Parathyroid adenoma (tissue), 2 donors: ENCODE data around the gene PSG1.
"Not testable (repeated sequence)": the region's sequence is repeated elsewhere in the genome, so short reads cannot be mapped to it uniquely, and the experiment has no call there.

ENCODE experiments used
- H2AFZ ChIP-seq: fragments of 300-600 bp; sonication (generic); one replicate; pipeline ENCODE4 v1.7.0; 2017; ENCODE audit warnings: antibody characterized with exemption, mild to moderate bottlenecking
- H3K27ac ChIP-seq: fragments of 300-600 bp; sonication (generic); one replicate; pipeline ENCODE4 v1.7.0; 2017
- H3K27me3 ChIP-seq: fragments of 300-600 bp; sonication (generic); one replicate; pipeline ENCODE4 v1.7.0; 2017; ENCODE audit warnings: low read length; ENCODE audit not compliant: control insufficient read depth, insufficient read depth
- H3K36me3 ChIP-seq: fragments of 300-600 bp; sonication (generic); one replicate; pipeline ENCODE4 v1.7.0; 2017; ENCODE audit warnings: low read length; ENCODE audit not compliant: control insufficient read depth, insufficient read depth
- H3K4me1 ChIP-seq: fragments of 300-600 bp; sonication (generic); one replicate; pipeline ENCODE4 v1.7.0; 2017; ENCODE audit warnings: control low read depth
- H3K4me2 ChIP-seq: fragments of 300-600 bp; sonication (generic); one replicate; pipeline ENCODE4 v1.7.0; 2017; ENCODE audit warnings: low read length
- H3K4me3 ChIP-seq: fragments of 300-600 bp; sonication (generic); one replicate; pipeline ENCODE4 v1.7.0; 2017; ENCODE audit warnings: low read depth, low read length
- H3K79me2 ChIP-seq: fragments of 300-600 bp; sonication (generic); one replicate; pipeline ENCODE4 v1.7.0; 2017; ENCODE audit warnings: control low read depth
- H3K9ac ChIP-seq: fragments of 300-600 bp; sonication (generic); one replicate; pipeline ENCODE4 v1.7.0; 2017; ENCODE audit warnings: mild to moderate bottlenecking
- H3K9me3 ChIP-seq: fragments of 300-600 bp; sonication (generic); one replicate; pipeline ENCODE4 v1.7.0; 2017; ENCODE audit warnings: low read length; ENCODE audit not compliant: control insufficient read depth
- TF ChIP-seq, protein P1 (sequence below): fragments of 300-600 bp; sonication (generic); IDR thresholded peaks from one replicate; pipeline ENCODE4 v1.7.0; 2017; ENCODE audit warnings: antibody characterized with exemption, mild to moderate bottlenecking
- donor health status: primary hyperparathyroidism.

PSG1 gene

DNA sequence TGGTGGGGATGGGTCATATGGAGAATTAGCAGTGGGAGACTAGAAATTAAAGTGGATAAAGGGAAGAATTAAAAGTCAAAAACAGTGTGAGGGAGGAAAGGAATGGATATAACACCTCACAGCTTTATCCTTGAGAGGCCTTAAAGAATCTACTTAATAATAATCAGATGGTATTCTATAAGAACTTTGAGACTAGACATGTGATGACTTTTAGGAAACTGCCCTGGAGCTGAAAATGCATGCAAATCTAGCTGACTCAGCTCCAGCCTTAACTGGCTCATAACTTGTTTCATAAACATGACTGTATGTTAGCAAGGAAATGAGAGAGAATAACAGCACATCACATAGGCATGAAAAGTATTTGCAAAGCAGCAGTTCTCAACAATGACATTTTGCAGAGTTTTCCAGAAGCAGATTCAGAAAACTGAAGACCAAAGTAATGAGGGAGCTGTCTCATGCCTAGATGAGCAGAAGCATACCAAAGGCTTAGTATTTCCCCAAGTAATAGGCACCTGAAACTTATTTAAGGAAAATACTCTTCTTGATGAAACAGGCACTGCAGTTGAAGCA lies 8.4 kb upstream of the PSG1 start:
- not testable (repeated sequence) for H3K4me3 ChIP-seq, H3K79me2 ChIP-seq, H3K9ac ChIP-seq, H3K36me3 ChIP-seq, H3K9me3 ChIP-seq, H2AFZ ChIP-seq, H3K4me2 ChIP-seq, H3K27me3 ChIP-seq, H3K27ac ChIP-seq, H3K4me1 ChIP-seq

DNA sequence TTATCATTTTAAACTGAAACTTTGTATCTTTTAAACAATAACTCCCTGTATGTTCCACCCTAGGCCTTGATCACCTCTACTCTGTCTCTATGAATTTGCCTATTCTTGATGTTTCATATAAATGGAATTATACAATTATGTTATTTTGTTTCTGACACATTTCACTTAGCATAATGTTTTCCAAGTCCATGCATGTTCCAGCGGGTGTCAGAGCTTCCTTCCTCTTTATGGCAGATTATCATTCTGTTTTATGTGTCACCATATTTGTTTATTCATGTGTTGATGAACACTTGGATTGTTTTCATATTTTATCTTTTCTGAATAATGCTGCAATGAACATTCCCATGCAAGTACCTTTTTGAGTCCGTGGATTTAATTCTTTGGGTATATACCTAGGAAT lies 3.2 kb upstream of the PSG1 start:
- not testable (repeated sequence) for H3K9me3 ChIP-seq, H3K9ac ChIP-seq, H3K4me3 ChIP-seq, H3K27ac ChIP-seq, H3K36me3 ChIP-seq, H3K4me2 ChIP-seq, H3K27me3 ChIP-seq, H2AFZ ChIP-seq, H3K79me2 ChIP-seq, H3K4me1 ChIP-seq

DNA sequence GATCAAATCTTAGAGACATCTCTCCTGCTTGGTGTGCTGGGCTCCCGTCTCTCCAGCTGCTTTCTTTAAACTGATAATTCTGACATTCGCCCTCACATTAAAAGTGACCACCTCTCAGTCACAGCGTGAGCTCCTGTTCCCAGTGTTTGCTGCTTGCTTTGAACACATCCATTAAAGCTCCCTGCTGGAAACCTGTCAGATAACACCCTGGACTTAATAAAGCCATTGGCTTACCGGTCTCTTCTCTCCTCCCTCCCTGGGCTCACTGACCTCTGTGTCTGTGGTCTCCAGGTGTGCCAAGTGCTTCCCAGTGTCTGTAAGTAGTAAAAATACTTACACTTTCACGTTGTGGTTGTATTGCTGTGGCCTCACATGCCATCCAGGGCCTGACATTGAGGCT lies 2.5 kb upstream of the PSG1 start:
- H3K4me2 ChIP-seq, H3K4me1 ChIP-seq, H3K9ac ChIP-seq: not testable (repeated sequence)

DNA sequence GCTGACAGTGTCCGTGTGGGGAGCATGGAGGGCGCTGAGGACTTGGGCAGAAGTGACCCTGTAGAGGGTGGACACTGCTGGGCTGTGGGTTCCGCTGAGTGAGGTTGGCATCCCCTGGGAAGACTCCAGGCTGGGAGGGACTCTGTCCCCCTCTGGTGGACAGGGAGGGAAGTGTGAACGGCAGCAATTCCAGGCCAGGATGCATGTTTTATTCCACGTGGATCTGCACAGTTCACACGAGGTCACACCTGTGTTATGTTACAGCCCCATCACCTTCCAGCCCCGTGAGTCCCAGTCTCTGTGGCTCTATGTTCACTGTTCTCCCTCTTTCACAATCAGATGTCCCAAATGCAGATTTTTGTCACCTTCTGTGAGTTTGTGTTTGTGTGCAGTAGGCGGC lies 1.8 kb upstream of the PSG1 start:
- H3K4me2 ChIP-seq, H3K4me1 ChIP-seq, H3K79me2 ChIP-seq, H3K4me3 ChIP-seq, H3K27me3 ChIP-seq, H3K9ac ChIP-seq, H3K9me3 ChIP-seq, H2AFZ ChIP-seq, H3K27ac ChIP-seq, H3K36me3 ChIP-seq: not testable (repeated sequence)
- TF ChIP-seq, protein P1, sequence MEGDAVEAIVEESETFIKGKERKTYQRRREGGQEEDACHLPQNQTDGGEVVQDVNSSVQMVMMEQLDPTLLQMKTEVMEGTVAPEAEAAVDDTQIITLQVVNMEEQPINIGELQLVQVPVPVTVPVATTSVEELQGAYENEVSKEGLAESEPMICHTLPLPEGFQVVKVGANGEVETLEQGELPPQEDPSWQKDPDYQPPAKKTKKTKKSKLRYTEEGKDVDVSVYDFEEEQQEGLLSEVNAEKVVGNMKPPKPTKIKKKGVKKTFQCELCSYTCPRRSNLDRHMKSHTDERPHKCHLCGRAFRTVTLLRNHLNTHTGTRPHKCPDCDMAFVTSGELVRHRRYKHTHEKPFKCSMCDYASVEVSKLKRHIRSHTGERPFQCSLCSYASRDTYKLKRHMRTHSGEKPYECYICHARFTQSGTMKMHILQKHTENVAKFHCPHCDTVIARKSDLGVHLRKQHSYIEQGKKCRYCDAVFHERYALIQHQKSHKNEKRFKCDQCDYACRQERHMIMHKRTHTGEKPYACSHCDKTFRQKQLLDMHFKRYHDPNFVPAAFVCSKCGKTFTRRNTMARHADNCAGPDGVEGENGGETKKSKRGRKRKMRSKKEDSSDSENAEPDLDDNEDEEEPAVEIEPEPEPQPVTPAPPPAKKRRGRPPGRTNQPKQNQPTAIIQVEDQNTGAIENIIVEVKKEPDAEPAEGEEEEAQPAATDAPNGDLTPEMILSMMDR: peak; percentile 15

More for the DNA sequence above, 2.5 kb upstream of the PSG1 start:
- H3K79me2 ChIP-seq, H3K36me3 ChIP-seq, H2AFZ ChIP-seq, H3K9me3 ChIP-seq, H3K27me3 ChIP-seq, H3K4me3 ChIP-seq, H3K27ac ChIP-seq: not testable (repeated sequence)

DNA sequence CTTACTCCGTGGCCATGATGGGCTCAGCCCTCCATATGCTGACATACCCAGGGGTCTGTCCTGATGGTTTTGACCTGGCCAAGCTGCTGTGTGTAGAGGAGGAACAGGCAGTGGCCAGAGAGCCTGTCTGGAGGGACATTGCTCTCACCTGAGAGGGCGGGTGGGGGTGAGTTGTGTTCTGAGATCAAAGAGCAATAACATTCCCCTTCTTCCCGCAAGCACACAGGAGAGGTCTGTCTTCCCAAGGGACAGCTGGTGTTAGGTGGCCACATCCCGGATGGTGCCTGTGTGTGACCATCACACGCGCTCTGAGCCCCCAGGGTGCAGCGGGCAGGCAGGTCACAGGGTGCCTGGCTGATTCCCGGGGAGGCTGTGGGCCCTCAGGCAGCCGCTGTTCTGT lies 1.1 kb upstream of the PSG1 start:
- not testable (repeated sequence) for H2AFZ ChIP-seq, H3K9me3 ChIP-seq, H3K4me1 ChIP-seq, H3K27me3 ChIP-seq, H3K79me2 ChIP-seq, H3K4me2 ChIP-seq, H3K9ac ChIP-seq, H3K36me3 ChIP-seq, H3K27ac ChIP-seq, H3K4me3 ChIP-seq

DNA sequence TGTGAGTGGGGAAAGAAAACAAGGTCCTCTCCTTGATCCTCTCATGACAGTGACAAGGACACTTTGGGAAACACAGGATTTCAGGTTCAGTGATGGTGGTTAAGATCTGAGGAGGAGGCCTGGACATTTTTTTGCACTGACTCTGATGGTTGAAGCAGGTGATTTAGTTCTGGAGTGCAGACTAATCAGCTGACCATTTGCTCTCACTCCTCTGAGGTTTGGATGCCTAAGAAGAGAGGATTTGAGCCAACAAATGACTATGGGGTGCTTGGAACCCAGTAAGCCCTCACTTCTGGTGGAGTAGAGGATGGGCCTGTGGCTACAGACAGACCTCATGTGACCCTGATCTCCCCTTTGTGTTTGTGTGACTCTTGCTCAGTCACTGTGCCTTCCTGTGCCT lies 2.9 kb downstream of the PSG1 start:
- H3K79me2 ChIP-seq, H3K36me3 ChIP-seq, H3K27ac ChIP-seq, H3K9ac ChIP-seq, H3K4me2 ChIP-seq, H3K4me3 ChIP-seq, H2AFZ ChIP-seq, H3K9me3 ChIP-seq, H3K27me3 ChIP-seq, H3K4me1 ChIP-seq: not testable (repeated sequence)

DNA sequence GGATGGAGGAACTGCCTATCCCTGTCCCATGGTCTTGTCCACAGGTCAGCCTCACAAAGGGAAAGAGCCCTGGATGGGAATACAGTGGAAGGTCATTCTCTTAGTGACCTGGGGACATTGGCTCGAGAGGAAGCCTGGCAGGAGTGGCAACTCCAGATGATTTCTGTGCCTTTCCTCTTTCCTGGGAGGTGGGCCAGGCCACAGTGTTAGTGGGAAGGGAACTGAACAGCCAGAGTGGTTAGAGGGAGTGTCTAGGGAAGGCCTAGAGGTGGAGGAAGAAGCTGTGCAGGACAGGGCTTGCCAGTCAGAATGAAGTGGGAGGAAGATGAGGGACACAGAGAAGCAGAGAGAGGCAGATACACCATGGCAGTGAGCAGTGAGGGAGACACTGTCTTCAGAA lies 3.6 kb downstream of the PSG1 start:
- H2AFZ ChIP-seq, H3K4me1 ChIP-seq, H3K36me3 ChIP-seq, H3K9ac ChIP-seq, H3K79me2 ChIP-seq, H3K4me2 ChIP-seq, H3K4me3 ChIP-seq, H3K27me3 ChIP-seq, H3K27ac ChIP-seq, H3K9me3 ChIP-seq: not testable (repeated sequence)

DNA sequence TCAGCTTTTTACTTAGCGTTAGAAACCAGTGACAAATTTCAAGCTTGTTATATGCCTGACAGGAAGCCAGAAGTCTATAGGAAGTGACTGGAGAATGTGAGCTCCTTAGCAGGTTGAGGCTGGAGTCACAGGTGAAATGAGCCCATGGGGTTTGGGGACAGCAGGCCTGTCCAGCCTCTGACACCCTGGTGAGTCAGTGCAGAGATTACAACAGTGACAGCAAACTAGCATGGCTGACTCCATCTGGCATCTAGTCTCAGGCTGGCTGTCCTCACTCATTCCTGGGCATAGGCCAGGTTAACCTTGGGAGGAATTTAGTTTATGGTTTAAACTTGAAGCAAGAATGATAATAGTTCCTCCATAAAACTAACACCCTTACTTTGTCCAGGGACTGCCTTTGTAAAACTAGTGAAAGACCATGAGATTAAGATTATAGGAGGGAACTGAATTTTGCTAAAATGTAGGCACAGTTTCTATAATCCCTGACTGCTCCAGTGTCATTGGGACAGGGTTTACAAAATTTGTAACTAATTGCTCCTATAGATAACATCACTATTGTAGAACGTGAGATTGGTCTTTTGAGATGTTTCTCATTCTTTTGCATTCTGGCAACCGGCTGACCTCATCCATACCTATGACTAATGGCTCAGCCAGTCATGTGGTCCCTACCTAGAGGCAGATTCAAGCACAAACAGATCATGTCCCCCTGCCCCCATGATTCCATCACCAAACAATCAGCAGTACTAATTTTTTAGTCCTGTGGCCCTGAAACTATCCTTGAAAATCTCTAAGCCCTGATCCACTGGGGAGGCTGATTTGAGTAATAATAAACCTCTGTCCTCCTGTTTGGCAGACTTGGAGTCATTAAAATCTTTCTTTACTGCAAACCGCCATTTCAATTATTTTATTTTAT lies 4.4 kb downstream of the PSG1 start:
- H3K27me3 ChIP-seq, H3K4me2 ChIP-seq, H3K9me3 ChIP-seq: not testable (repeated sequence)

DNA sequence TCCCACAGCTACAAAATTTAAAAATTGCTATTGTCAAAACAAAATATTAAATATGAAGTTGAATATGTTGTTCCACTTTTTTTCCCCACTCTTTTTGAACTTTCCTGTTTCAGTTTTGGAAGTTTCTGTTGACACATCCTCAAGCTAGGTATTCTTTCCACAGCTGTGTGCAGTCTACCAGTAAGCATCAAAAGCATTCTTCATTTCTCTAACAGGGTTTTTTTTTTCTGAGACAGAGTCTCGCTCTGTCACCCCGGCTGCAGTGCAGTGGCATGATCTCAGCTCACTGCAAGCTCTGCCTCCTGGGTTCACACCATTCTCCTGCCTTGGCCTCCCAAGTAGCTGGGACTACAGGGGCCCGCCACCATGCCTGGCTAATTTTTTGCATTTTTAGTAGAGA lies 5.4 kb downstream of the PSG1 start:
- not testable (repeated sequence) for H3K4me3 ChIP-seq, H3K27me3 ChIP-seq, H3K27ac ChIP-seq, H2AFZ ChIP-seq, H3K4me1 ChIP-seq, H3K9ac ChIP-seq, H3K36me3 ChIP-seq, H3K79me2 ChIP-seq, H3K4me2 ChIP-seq, H3K9me3 ChIP-seq

More for the DNA sequence above, 4.4 kb downstream of the PSG1 start:
- not testable (repeated sequence) for H3K27ac ChIP-seq, H3K9ac ChIP-seq, H3K36me3 ChIP-seq, H3K79me2 ChIP-seq, H2AFZ ChIP-seq, H3K4me3 ChIP-seq, H3K4me1 ChIP-seq
